WERI-Rb-1 (cell line): ENCODE measurements around the gene TRAPPC6A.

Source experiments
- DNase-seq: peaks from one replicate; pipeline ENCODE4 v3.0.0-alpha.2; 2020
- H3K27ac ChIP-seq: fragments of 250-450 bp; sonication (Bioruptor Pico); 2 replicates; pipeline ENCODE4 v1.5.1; 2020; ENCODE audit warnings: mild to moderate bottlenecking, moderate library complexity
- H3K27me3 ChIP-seq: fragments of 250-450 bp; sonication (Bioruptor Pico); 2 replicates; pipeline ENCODE4 v1.5.1; 2021; ENCODE audit warnings: mild to moderate bottlenecking, low read depth, moderate library complexity; ENCODE audit not compliant: insufficient read depth, severe bottlenecking
- H3K36me3 ChIP-seq: fragments of 250-450 bp; sonication (Bioruptor Pico); 2 replicates; pipeline ENCODE4 v1.5.1; 2020; ENCODE audit warnings: mild to moderate bottlenecking, moderate library complexity
- H3K4me3 ChIP-seq: 2 replicates; pipeline ENCODE4 v1.5.1; 2011; ENCODE audit warnings: low read depth, mild to moderate bottlenecking, control low read depth, low read length
- H3K9me3 ChIP-seq: fragments of 250-450 bp; sonication (Bioruptor Pico); 2 replicates; pipeline ENCODE4 v1.5.1; 2021; ENCODE audit warnings: mild to moderate bottlenecking, moderate library complexity; ENCODE audit not compliant: severe bottlenecking
- CTCF ChIP-seq: IDR thresholded peaks from 2 replicates; pipeline ENCODE4 v1.5.1; 2011; ENCODE audit warnings: low read depth, mild to moderate bottlenecking, control low read depth, inconsistent platforms, low read length

TRAPPC6A gene

GRCh38 chr19:45211751-45212381 is 33.8 kb upstream of the TRAPPC6A start:
- Histone ChIP-seq H3K36me3 (no peaks in the 10 kb centered on the region), H3K27ac (no peak overlapping the region), H3K27me3 (no peaks in the 10 kb centered on the region), H3K4me3 (no peak overlapping the region), H3K9me3 (no peaks in the 10 kb centered on the region)
- no peak for DNase-seq
- no peak for TF ChIP-seq CTCF

GRCh38 chr19:45206328-45206727 is 28.3 kb upstream of the TRAPPC6A start:
- TF ChIP-seq CTCF, result no peak
- no peaks in the 10 kb centered on the region for H3K27me3 ChIP-seq
- no peak overlapping the region for H3K27ac ChIP-seq
- no peak for DNase-seq
- no peaks in the 10 kb centered on the region for H3K36me3 ChIP-seq
- no peaks in the 10 kb centered on the region for H3K9me3 ChIP-seq
- H3K4me3 ChIP-seq, result no peak overlapping the region

- Histone ChIP-seq H3K27ac (no peak overlapping the region), H3K9me3 (no peaks in the 10 kb centered on the region), H3K36me3 (no peaks in the 10 kb centered on the region), H3K27me3 (no peaks in the 10 kb centered on the region), H3K4me3 (no peak overlapping the region)
- no peak for DNase-seq
- no peak for TF ChIP-seq CTCF
These were observed 27.8 kb upstream of the TRAPPC6A start for GRCh38 chr19:45205810-45206209.

GRCh38 chr19:45202637-45203036 is 24.6 kb upstream of the TRAPPC6A start:
- no peak for TF ChIP-seq CTCF
- no peaks in the 10 kb centered on the region for H3K36me3 ChIP-seq
- no peaks in the 10 kb centered on the region for H3K9me3 ChIP-seq
- H3K27ac ChIP-seq, result no peak overlapping the region
- DNase-seq, result no peak
- no peaks in the 10 kb centered on the region for H3K27me3 ChIP-seq
- no peak overlapping the region for H3K4me3 ChIP-seq

GRCh38 chr19:45200568-45200967 is 22.5 kb upstream of the TRAPPC6A start:
- TF ChIP-seq CTCF, result peak; percentile 54
- no peak overlapping the region for H3K27ac ChIP-seq
- DNase-seq, result peak; percentile 80
- no peak overlapping the region for H3K4me3 ChIP-seq
- H3K27me3 ChIP-seq, result no peaks in the 10 kb centered on the region
- no peaks in the 10 kb centered on the region for H3K36me3 ChIP-seq
- H3K9me3 ChIP-seq, result no peaks in the 10 kb centered on the region

GRCh38 chr19:45195764-45196163 is 17.7 kb upstream of the TRAPPC6A start:
- H3K9me3 ChIP-seq, result no peaks in the 10 kb centered on the region
- no peaks in the 10 kb centered on the region for H3K27me3 ChIP-seq
- no peak for TF ChIP-seq CTCF
- H3K4me3 ChIP-seq, result no peak overlapping the region
- no peaks in the 10 kb centered on the region for H3K36me3 ChIP-seq
- no peak overlapping the region for H3K27ac ChIP-seq
- DNase-seq, result no peak
